Subcutaneous adipose tissue (tissue), 4 donors: ENCODE data around the gene GPR39. TPM values are rescaled to one million over a fixed set of nuclear protein-coding genes. Genes with fewer than 3 reads are reported as not detected.

Source experiments
- CTCF ChIP-seq: fragments of 450-650 bp; IDR thresholded peaks from one replicate; pipeline ENCODE4 v1.5.1; 2016; ENCODE audit warnings: low read depth, mild to moderate bottlenecking, control low read depth, antibody characterized with exemption, moderate library complexity
- total RNA-seq, 4 donors: library from RNA; depleted of rRNA; stranded (reverse); fragments of >200 nt; gene quantifications; one replicate each; pipeline ENCODE4 v1.1.0, GENCODE V29; 2016

GPR39 gene
- total RNA-seq, 4 donors from 2014 or later = 0.34 to 1.5 (median 0.66) TPM; not detected in 1

- TF ChIP-seq CTCF = no peak
These were observed 35.2 kb upstream of the GPR39 start for GRCh38 chr2:132381376-132381775.

- no peak for TF ChIP-seq CTCF
These were observed 32.6 kb upstream of the GPR39 start for GRCh38 chr2:132383956-132384355.

- no peak for TF ChIP-seq CTCF
These were observed 32.0 kb upstream of the GPR39 start for GRCh38 chr2:132384491-132385151.

GRCh38 chr2:132387126-132387525 is 29.5 kb upstream of the GPR39 start:
- no peak for TF ChIP-seq CTCF

GRCh38 chr2:132390076-132390475 is 26.5 kb upstream of the GPR39 start:
- no peak for TF ChIP-seq CTCF

- no peak for TF ChIP-seq CTCF
These were observed 25.2 kb upstream of the GPR39 start for GRCh38 chr2:132391378-132391777.

- no peak for TF ChIP-seq CTCF
These were observed 24.4 kb upstream of the GPR39 start for GRCh38 chr2:132392221-132392620.
